NOMO-1 treated with dmso at 0.1 percent for 144 hours (cell line): Measurements from ENCODE around the gene PHKG2.
A peak's percentile ranks its signal among the peaks of the same experiment; 100 is the strongest.
"Not testable (repeated sequence)": the region's sequence is repeated elsewhere in the genome, so short reads cannot be mapped to it uniquely, and the experiment has no call there.

Source experiments
- DNase-seq: peaks from one replicate; lab custom pipeline; 2025; ENCODE audit not compliant: unreplicated experiment; lab: John Stamatoyannopoulos, UW

The PHKG2 gene

GRCh38 chr16:30747799-30748633 is at the start of gene PHKG2:
PHKG2 (plus strand) TSS chr16:30748425; CDS start chr16:30748821, 396 bp downstream.
- peak; percentile 99 for DNase-seq

- DNase-seq = peak; percentile 70
These were observed 49.2 kb upstream of the PHKG2 start, which contains the start of gene SRCAP for GRCh38 chr16:30698816-30699614. SRCAP (plus strand) TSS chr16:30699171; CDS start chr16:30700825, 1,654 bp downstream.

- DNase-seq = no peak
These were observed 48.6 kb upstream of the PHKG2 start for GRCh38 chr16:30699615-30700099.

GRCh38 chr16:30700491-30700890 is 47.7 kb upstream of the PHKG2 start:
- DNase-seq = no peak

- no peak for DNase-seq
These were observed 47.3 kb upstream of the PHKG2 start for GRCh38 chr16:30700971-30701370.

GRCh38 chr16:30703071-30703470 is 45.2 kb upstream of the PHKG2 start:
- DNase-seq = not testable (repeated sequence)

- DNase-seq = no peak
These were observed 44.3 kb upstream of the PHKG2 start for GRCh38 chr16:30703971-30704370.

- no peak for DNase-seq
These were observed 42.2 kb upstream of the PHKG2 start for GRCh38 chr16:30706046-30706445.

- no peak for DNase-seq
These were observed 37.3 kb upstream of the PHKG2 start for GRCh38 chr16:30710971-30711370.

GRCh38 chr16:30711712-30712111 is 36.5 kb upstream of the PHKG2 start:
- DNase-seq = no peak

GRCh38 chr16:30715750-30716445 is 32.3 kb upstream of the PHKG2 start:
- DNase-seq = peak; percentile 13

GRCh38 chr16:30720086-30720485 is 28.1 kb upstream of the PHKG2 start:
- DNase-seq = no peak

- no peak for DNase-seq
These were observed 27.5 kb upstream of the PHKG2 start for GRCh38 chr16:30720694-30721093.

- DNase-seq = no peak
These were observed 27.1 kb upstream of the PHKG2 start for GRCh38 chr16:30721167-30721566.

GRCh38 chr16:30721606-30722005 is 26.6 kb upstream of the PHKG2 start:
- no peak for DNase-seq

- DNase-seq = no peak
These were observed 25.8 kb upstream of the PHKG2 start for GRCh38 chr16:30722443-30722842.

- no peak for DNase-seq
These were observed 25.3 kb upstream of the PHKG2 start for GRCh38 chr16:30722916-30723315.

- no peak for DNase-seq
These were observed 24.4 kb upstream of the PHKG2 start for GRCh38 chr16:30723725-30724355.

GRCh38 chr16:30724641-30725417 is 23.4 kb upstream of the PHKG2 start:
- DNase-seq = peak; percentile 74

GRCh38 chr16:30725418-30725792 is 22.8 kb upstream of the PHKG2 start:
- DNase-seq = no peak
